ENCODE measurements around the gene MAP3K21.

DNA sequence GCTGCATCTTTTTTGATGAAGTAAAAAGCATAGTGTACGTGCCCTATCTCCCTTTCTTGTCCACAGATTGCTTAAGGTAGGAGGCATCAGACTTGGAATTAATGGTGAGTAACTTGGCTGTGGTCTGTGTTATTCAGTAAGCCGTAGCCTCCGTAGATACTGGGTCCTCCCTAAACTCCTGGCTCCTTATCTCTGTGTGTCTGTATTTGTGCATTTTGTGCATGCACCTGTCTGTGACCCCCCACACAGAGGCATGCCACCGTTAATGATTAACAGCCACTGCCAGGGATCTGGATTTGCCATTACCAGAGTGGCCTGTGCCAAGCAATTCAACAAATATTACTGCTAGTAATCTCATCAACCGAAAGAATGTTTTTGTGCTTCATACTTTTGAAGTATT lies 31.9 kb downstream of the MAP3K21 start:
- TF ChIP-seq TAF1 (IDR thresholded peaks at IDR 0.05; ENCODE audit: low read depth) (no peak), EZH2 (IDR thresholded peaks at IDR 0.05; ENCODE audit: borderline replicate concordance, insufficient read depth, low read length, poor library complexity, severe bottlenecking) (no peak), SMC3 (conservative IDR thresholded peaks at IDR 0.05; ENCODE audit: poor library complexity) (no peak)
- TF ChIP-seq, protein P1, sequence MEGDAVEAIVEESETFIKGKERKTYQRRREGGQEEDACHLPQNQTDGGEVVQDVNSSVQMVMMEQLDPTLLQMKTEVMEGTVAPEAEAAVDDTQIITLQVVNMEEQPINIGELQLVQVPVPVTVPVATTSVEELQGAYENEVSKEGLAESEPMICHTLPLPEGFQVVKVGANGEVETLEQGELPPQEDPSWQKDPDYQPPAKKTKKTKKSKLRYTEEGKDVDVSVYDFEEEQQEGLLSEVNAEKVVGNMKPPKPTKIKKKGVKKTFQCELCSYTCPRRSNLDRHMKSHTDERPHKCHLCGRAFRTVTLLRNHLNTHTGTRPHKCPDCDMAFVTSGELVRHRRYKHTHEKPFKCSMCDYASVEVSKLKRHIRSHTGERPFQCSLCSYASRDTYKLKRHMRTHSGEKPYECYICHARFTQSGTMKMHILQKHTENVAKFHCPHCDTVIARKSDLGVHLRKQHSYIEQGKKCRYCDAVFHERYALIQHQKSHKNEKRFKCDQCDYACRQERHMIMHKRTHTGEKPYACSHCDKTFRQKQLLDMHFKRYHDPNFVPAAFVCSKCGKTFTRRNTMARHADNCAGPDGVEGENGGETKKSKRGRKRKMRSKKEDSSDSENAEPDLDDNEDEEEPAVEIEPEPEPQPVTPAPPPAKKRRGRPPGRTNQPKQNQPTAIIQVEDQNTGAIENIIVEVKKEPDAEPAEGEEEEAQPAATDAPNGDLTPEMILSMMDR (IDR thresholded peaks at IDR 0.05; ENCODE audit: poor library complexity, severe bottlenecking): no peak
- TF ChIP-seq, protein P2, sequence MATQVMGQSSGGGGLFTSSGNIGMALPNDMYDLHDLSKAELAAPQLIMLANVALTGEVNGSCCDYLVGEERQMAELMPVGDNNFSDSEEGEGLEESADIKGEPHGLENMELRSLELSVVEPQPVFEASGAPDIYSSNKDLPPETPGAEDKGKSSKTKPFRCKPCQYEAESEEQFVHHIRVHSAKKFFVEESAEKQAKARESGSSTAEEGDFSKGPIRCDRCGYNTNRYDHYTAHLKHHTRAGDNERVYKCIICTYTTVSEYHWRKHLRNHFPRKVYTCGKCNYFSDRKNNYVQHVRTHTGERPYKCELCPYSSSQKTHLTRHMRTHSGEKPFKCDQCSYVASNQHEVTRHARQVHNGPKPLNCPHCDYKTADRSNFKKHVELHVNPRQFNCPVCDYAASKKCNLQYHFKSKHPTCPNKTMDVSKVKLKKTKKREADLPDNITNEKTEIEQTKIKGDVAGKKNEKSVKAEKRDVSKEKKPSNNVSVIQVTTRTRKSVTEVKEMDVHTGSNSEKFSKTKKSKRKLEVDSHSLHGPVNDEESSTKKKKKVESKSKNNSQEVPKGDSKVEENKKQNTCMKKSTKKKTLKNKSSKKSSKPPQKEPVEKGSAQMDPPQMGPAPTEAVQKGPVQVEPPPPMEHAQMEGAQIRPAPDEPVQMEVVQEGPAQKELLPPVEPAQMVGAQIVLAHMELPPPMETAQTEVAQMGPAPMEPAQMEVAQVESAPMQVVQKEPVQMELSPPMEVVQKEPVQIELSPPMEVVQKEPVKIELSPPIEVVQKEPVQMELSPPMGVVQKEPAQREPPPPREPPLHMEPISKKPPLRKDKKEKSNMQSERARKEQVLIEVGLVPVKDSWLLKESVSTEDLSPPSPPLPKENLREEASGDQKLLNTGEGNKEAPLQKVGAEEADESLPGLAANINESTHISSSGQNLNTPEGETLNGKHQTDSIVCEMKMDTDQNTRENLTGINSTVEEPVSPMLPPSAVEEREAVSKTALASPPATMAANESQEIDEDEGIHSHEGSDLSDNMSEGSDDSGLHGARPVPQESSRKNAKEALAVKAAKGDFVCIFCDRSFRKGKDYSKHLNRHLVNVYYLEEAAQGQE (IDR thresholded peaks at IDR 0.05; ENCODE audit: borderline replicate concordance): no peak

Measured in neural cell (in vitro differentiated cells).